Astrocyte (in vitro differentiated cells and primary cell): ENCODE data around the gene RSRP1. TPM values are rescaled to one million over a fixed set of nuclear protein-coding genes. Genes with fewer than 3 reads are reported as not detected.
"Not testable (repeated sequence)": the region's sequence is repeated elsewhere in the genome, so short reads cannot be mapped to it uniquely, and the experiment has no call there.

Source experiments
- DNase-seq: peaks from one replicate; pipeline ENCODE4 v3.0.0-alpha.2; 2010; ENCODE audit warnings: low read depth
- FAIRE-seq: peaks from 2 replicates; lab custom pipeline; 2011; peaks lifted over from hg19 to GRCh38; lab: Jason Lieb, UNC
- H2AFZ ChIP-seq: 2 replicates; pipeline ENCODE4 v1.6.0; 2012; ENCODE audit warnings: low read depth, low read length, inconsistent platforms
- H3K27ac ChIP-seq: 2 replicates; pipeline ENCODE4 v1.5.1; 2011; ENCODE audit warnings: low read depth, low read length, inconsistent platforms
- H3K27me3 ChIP-seq: 2 replicates; pipeline ENCODE4 v1.6.0; 2011; ENCODE audit warnings: low read length, inconsistent platforms; ENCODE audit not compliant: insufficient read depth
- H3K36me3 ChIP-seq: 2 replicates; pipeline ENCODE4 v1.5.1; 2011; ENCODE audit warnings: low read length, inconsistent platforms; ENCODE audit not compliant: insufficient read depth
- H3K4me1 ChIP-seq: 2 replicates; pipeline ENCODE4 v1.5.1; 2011; ENCODE audit warnings: low read length, inconsistent platforms; ENCODE audit not compliant: insufficient read depth
- H3K4me2 ChIP-seq: 2 replicates; pipeline ENCODE4 v1.6.0; 2012; ENCODE audit warnings: low read length, inconsistent platforms
- H3K4me3 ChIP-seq: 2 replicates; pipeline ENCODE4 v1.5.1; 2011; ENCODE audit warnings: low read depth, mild to moderate bottlenecking, low read length, inconsistent platforms; ENCODE audit not compliant: insufficient read depth
- H3K79me2 ChIP-seq: 2 replicates; pipeline ENCODE4 v1.6.0; 2012; ENCODE audit warnings: mild to moderate bottlenecking, low read length, inconsistent platforms; ENCODE audit not compliant: insufficient read depth
- H3K9ac ChIP-seq: 2 replicates; pipeline ENCODE4 v1.6.0; 2012; ENCODE audit warnings: mild to moderate bottlenecking, low read length, inconsistent platforms
- H3K9me3 ChIP-seq: 2 replicates; pipeline ENCODE4 v1.5.1; 2012; ENCODE audit warnings: low read depth, mild to moderate bottlenecking, low read length, inconsistent platforms; ENCODE audit not compliant: insufficient read depth
- H4K20me1 ChIP-seq: 2 replicates; pipeline ENCODE4 v1.6.0; 2012; ENCODE audit warnings: low read length, inconsistent platforms; ENCODE audit not compliant: insufficient read depth
- H3K27ac Mint-ChIP-seq: one replicate; pipeline ENCODE4 v1.8.0; 2021; ENCODE audit warnings: mild to moderate bottlenecking, mixed read lengths; ENCODE audit not compliant: unreplicated experiment
- H3K27me3 Mint-ChIP-seq: one replicate; pipeline ENCODE4 v1.8.0; 2021; ENCODE audit warnings: low read depth, mixed read lengths; ENCODE audit not compliant: unreplicated experiment
- H3K36me3 Mint-ChIP-seq: one replicate; pipeline ENCODE4 v1.8.0; 2021; ENCODE audit warnings: low read depth, mixed read lengths; ENCODE audit not compliant: unreplicated experiment
- H3K4me1 Mint-ChIP-seq: one replicate; pipeline ENCODE4 v1.8.0; 2021; ENCODE audit warnings: low read depth, mixed read lengths; ENCODE audit not compliant: unreplicated experiment
- H3K4me3 Mint-ChIP-seq: one replicate; pipeline ENCODE4 v1.8.0; 2021; ENCODE audit warnings: mild to moderate bottlenecking, moderate library complexity, mixed read lengths; ENCODE audit not compliant: unreplicated experiment
- H3K9me3 Mint-ChIP-seq: one replicate; pipeline ENCODE4 v1.8.0; 2021; ENCODE audit warnings: mild to moderate bottlenecking, mixed read lengths; ENCODE audit not compliant: unreplicated experiment
- total RNA-seq: library from RNA; stranded (reverse); gene quantifications from 2 replicates; pipeline ENCODE4 v1.2.1, GENCODE V29; 2021

The RSRP1 gene
- total RNA-seq, 1 donor from 2014 or later: 88.3 TPM

- H2AFZ ChIP-seq, H3K9me3 Mint-ChIP-seq, FAIRE-seq, H4K20me1 ChIP-seq, H3K9ac ChIP-seq, H3K27me3 ChIP-seq, H3K4me1 Mint-ChIP-seq, H3K27ac ChIP-seq, H3K27me3 Mint-ChIP-seq, H3K27ac Mint-ChIP-seq, H3K36me3 Mint-ChIP-seq, H3K36me3 ChIP-seq, H3K9me3 ChIP-seq, H3K4me2 ChIP-seq, H3K4me1 ChIP-seq, H3K4me3 ChIP-seq, H3K4me3 Mint-ChIP-seq, H3K79me2 ChIP-seq, DNase-seq: not testable (repeated sequence)
These were observed 31.1 kb upstream of the RSRP1 start for GRCh38 chr1:25278358-25278757.

DNA sequence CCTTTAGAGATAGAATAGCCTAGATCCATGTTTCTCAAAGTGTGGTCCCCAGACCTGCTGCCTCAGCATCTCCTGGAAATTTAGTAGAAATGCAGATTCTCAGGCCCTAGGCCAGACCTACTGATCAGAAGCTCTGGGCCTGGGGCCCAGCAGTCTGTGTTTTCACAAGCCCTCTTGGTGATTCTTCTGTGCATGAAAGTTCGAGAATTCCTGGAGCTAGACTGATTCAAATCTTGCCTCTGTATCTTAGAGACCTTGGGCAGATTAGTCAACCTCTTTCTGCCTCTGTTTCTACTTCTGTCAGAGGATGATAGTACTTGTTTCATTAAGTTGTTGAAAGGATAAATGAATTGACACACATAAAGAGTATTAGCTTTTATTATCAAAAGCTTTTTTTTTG, 30.0 kb upstream of the RSRP1 start:
- not testable (repeated sequence) for H3K27ac ChIP-seq, H3K9me3 Mint-ChIP-seq, H3K36me3 ChIP-seq, H3K27me3 Mint-ChIP-seq, H3K27ac Mint-ChIP-seq, H3K79me2 ChIP-seq, H3K4me1 Mint-ChIP-seq, H3K4me3 Mint-ChIP-seq, H2AFZ ChIP-seq, H3K4me1 ChIP-seq, H3K9me3 ChIP-seq, H3K4me3 ChIP-seq, H3K4me2 ChIP-seq, H4K20me1 ChIP-seq, H3K9ac ChIP-seq, H3K27me3 ChIP-seq, DNase-seq, H3K36me3 Mint-ChIP-seq
- peak; percentile 55 for FAIRE-seq

DNA sequence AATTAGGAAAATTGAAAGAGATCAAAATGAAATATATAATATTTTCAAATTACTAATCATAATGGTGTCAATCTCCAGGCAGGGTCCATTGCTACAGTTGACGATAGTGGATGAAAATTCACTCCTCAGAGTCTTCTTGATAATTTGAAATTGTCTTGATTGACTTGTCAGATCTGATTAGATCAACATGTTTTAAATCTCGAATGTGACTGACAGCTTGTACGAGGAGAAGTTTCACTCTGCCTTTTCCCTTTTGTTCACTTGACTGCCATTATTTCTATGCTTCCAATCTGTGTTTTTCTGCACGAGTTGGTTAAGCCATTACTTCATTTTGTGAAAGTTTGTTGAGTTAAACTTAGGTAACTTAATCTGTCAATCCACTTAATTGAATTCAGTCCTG, 28.4 kb upstream of the RSRP1 start:
- H3K9me3 Mint-ChIP-seq, H2AFZ ChIP-seq, H3K4me1 Mint-ChIP-seq, H3K27me3 Mint-ChIP-seq, DNase-seq, H3K36me3 Mint-ChIP-seq, H3K36me3 ChIP-seq, H3K4me2 ChIP-seq, H3K4me3 ChIP-seq, H3K27me3 ChIP-seq, H3K9ac ChIP-seq, H3K4me3 Mint-ChIP-seq, H4K20me1 ChIP-seq, H3K4me1 ChIP-seq, H3K27ac ChIP-seq, H3K79me2 ChIP-seq, H3K27ac Mint-ChIP-seq, H3K9me3 ChIP-seq: not testable (repeated sequence)
- FAIRE-seq: peak; percentile 54

DNA sequence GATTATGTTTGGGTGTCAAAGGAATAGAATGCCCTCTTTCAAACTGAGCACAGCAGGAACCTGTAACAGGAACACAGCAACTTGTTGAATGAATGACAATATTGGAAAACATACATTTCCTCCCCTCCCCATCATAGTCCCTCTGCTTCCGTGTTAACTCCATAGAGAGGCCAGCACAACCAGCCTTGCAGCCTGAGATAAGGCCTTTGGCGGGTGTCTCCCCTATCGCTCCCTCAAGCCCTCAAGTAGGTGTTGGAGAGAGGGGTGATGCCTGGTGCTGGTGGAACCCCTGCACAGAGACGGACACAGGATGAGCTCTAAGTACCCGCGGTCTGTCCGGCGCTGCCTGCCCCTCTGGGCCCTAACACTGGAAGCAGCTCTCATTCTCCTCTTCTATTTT, 25.0 kb upstream of the RSRP1 start, which contains the start of gene RHD:
Gene RHD, plus strand, starts transcription at position 272 of the 400 bp plus-strand sequence. Its CDS starts 39 bp downstream, at position 311.
- H4K20me1 ChIP-seq, H3K27ac ChIP-seq, H3K4me3 Mint-ChIP-seq, H3K4me1 ChIP-seq, H3K4me2 ChIP-seq, H3K79me2 ChIP-seq, H3K27me3 Mint-ChIP-seq, H3K9ac ChIP-seq, H3K36me3 Mint-ChIP-seq, H3K27me3 ChIP-seq, H2AFZ ChIP-seq, H3K36me3 ChIP-seq, H3K4me3 ChIP-seq, H3K9me3 ChIP-seq, H3K9me3 Mint-ChIP-seq, H3K27ac Mint-ChIP-seq, H3K4me1 Mint-ChIP-seq, DNase-seq, FAIRE-seq: not testable (repeated sequence)

DNA sequence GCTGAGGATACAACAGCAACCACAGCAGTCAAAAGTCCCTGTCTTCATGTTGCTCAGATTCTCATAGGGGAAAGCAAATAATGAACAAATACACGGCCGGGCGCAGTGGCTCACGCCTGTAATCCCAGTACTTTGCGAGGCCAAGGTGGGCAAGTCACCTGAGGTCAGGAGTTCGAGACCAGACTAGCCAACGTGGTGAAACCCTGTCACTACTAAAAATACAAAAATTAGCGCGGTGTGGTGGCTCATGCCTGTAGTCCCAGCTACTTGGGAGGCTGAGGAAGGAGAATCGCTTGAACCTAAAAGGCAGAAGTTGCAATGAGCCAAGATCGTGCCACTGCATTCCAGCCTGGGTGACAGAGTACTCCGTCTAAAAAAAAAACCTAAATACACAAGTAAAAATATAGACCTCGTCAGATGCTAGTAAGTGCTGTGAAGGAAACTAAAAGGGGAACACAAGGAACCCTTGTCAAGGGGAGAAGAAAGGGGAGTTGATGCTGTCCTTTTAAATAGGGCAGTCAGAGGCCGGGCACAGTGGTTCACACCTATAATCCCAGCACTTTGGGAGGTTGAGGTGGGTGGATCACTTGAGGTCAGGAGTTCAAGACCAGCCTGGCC, 21.0 kb upstream of the RSRP1 start:
- H3K4me2 ChIP-seq: peak overlapping the region; percentile 83
- H3K27ac Mint-ChIP-seq, H3K4me1 ChIP-seq, FAIRE-seq, DNase-seq, H3K36me3 Mint-ChIP-seq, H4K20me1 ChIP-seq, H3K27ac ChIP-seq, H3K27me3 Mint-ChIP-seq, H3K9me3 ChIP-seq, H3K9me3 Mint-ChIP-seq, H3K79me2 ChIP-seq, H3K4me1 Mint-ChIP-seq, H3K36me3 ChIP-seq, H3K27me3 ChIP-seq: not testable (repeated sequence)
- H2AFZ ChIP-seq: peak overlapping the region; percentile 80
- H3K9ac ChIP-seq: peak overlapping the region; percentile 81
- peak overlapping the region; percentile 74 for H3K4me3 Mint-ChIP-seq
- H3K4me3 ChIP-seq: peak overlapping the region; percentile 66

DNA sequence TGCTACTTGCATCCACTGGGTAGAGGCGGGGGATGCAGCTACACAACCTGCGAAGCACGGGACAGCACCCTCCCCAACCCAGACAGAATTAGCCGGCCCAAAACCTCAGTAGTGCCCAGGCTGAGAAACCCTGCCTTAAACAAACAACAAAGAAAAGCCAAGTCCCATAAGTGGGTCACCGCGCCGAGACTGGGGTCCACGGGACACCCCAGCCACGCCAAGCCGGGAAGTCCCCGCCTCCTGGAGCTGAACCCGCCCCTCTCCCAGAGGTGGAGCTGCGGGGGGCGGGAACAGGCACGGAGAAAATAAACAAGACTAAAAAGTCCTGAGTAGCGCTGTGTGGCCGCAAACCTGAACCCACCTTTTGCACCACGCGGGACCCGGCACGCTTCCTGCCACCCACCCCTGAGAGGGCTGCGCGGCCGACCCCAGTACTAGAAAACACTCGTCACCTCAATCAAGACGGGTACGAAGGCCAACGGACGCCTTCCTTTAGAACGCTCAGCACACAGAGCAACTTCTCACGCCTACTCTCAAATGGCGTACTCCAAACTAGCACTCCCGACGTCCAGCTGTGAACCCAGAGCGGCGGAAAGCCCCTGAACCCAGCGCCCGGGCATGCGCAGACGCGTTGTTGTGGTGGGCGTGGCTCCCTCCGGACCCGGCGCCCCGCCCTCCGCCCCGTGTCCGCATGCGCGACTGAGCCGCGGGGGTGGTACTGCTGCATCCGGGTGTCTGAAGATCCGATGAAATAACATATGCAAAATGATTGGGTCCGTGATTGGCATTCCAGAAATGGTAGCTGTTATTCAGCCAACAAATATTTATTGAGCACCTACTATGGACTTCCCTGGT, 20.3 kb upstream of the RSRP1 start:
- H3K79me2 ChIP-seq, H3K9me3 Mint-ChIP-seq, H3K36me3 Mint-ChIP-seq, H3K4me1 Mint-ChIP-seq, H3K27me3 ChIP-seq, H4K20me1 ChIP-seq, H3K27ac Mint-ChIP-seq, H3K27me3 Mint-ChIP-seq, H3K9me3 ChIP-seq, H3K36me3 ChIP-seq, H3K4me1 ChIP-seq: not testable (repeated sequence)
- FAIRE-seq (peak; percentile 43), DNase-seq (peak; percentile 66)
- Histone ChIP-seq H3K4me2 (peak overlapping the region; percentile 83), H3K4me3 (peak overlapping the region; percentile 66), H3K27ac (peak overlapping the region; percentile 75), H2AFZ (peak overlapping the region; percentile 80), H3K9ac (peak overlapping the region; percentile 81)
- peak overlapping the region; percentile 74 for H3K4me3 Mint-ChIP-seq
